Breast epithelium (tissue), 3 donors: ENCODE data around the gene TMEM217.

Experiments used
- POLR2A ChIP-seq: fragments of 450-650 bp; IDR thresholded peaks from one replicate; pipeline ENCODE4 v1.6.1; 2016; ENCODE audit warnings: antibody characterized with exemption, mild to moderate bottlenecking, moderate library complexity
- POLR2AphosphoS5 ChIP-seq, 3 donors: sonication (generic); formaldehyde crosslinking; IDR thresholded peaks; one replicate each; pipeline ENCODE4 v1.6.1; 2017; ENCODE audit warnings: antibody characterized with exemption in 3 of 3
- TF ChIP-seq, protein P1 (sequence below), 3 donors: fragments of 450-650 bp; IDR thresholded peaks; one replicate each; pipeline ENCODE4 v1.5.1; 2016 to 2017; ENCODE audit warnings: antibody characterized with exemption in 3 of 3, mild to moderate bottlenecking in 3 of 3, moderate library complexity in 3 of 3

DNA sequence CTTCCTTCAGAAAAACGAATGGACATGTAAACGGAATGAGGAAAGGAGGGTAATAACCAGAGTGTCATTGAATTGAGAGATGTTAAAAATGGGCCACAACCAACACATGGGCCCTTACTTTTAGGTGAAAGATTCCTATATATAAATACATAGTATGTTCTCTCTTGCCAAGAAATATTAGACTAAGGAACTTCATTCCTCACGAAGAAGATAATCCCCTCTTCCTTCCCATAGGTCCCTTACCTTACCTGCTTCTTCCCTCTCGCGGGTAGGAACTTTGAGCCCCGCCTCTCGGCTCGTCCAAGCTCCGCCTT lies 667 bp downstream of the TMEM217 start:
- TF ChIP-seq, protein P1, sequence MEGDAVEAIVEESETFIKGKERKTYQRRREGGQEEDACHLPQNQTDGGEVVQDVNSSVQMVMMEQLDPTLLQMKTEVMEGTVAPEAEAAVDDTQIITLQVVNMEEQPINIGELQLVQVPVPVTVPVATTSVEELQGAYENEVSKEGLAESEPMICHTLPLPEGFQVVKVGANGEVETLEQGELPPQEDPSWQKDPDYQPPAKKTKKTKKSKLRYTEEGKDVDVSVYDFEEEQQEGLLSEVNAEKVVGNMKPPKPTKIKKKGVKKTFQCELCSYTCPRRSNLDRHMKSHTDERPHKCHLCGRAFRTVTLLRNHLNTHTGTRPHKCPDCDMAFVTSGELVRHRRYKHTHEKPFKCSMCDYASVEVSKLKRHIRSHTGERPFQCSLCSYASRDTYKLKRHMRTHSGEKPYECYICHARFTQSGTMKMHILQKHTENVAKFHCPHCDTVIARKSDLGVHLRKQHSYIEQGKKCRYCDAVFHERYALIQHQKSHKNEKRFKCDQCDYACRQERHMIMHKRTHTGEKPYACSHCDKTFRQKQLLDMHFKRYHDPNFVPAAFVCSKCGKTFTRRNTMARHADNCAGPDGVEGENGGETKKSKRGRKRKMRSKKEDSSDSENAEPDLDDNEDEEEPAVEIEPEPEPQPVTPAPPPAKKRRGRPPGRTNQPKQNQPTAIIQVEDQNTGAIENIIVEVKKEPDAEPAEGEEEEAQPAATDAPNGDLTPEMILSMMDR (IDR thresholded peaks at IDR 0.05): no peak
- TF ChIP-seq POLR2A (no peak), POLR2AphosphoS5 (IDR thresholded peaks at IDR 0.05) (no peak)
